GM18505 (cell line): ENCODE data around the gene TSPAN7.

ENCODE experiments used
- ATAC-seq: cut with Tn5 transposase; IDR thresholded peaks from one replicate; pipeline ENCODE4 v1.9.1; 2021; ENCODE audit not compliant: unreplicated experiment
- POLR2A ChIP-seq: IDR thresholded peaks from 4 replicates; pipeline ENCODE4 v1.6.1; 2011; ENCODE audit warnings: borderline replicate concordance; ENCODE audit not compliant: insufficient read depth, insufficient read length; ENCODE audit errors: extremely low read depth

TSPAN7 gene

DNA sequence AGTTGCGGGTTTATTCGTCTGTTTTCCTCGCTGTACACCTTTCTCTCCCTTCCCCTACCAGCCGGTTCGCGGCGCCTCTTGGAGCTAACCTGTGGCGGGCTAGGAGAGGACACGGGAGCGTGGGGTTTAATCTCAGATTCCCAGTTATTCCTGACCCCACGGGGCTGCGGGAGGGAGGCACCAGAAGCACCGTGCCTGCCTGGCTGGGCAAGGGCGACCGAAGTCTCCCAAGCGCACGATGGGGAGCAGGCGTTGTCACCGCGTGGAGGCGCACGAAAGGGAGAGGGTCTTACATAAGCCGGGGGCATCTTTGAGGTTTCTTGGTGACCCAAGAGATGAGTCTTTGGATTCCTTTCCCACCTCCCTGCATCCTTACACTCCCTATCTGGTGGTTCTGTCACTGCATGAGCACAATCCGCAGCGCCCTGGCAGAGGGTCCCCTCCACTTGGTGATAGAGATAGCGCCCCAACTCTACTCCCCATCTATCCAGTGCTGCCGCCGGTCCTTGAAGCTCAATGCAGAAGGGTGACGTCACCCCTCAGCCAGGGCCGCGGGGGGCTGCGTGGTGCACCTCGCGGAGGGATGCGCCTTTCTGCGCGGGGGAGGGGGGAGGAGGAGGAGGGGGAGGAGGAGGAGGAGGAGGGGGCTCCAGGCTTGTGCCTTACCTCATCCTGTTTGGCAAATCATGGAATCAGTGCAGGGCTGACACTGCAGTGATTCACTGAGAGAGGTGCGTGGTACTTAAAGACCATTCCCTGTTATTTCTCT lies 793 bp downstream of the TSPAN7 start:
- ATAC-seq: no peak

GRCh38 chrX:38563030-38563429 lies 1.7 kb downstream of the TSPAN7 start:
- no peak for TF ChIP-seq POLR2A

More for the DNA sequence above, 793 bp downstream of the TSPAN7 start:
- no peak for TF ChIP-seq POLR2A

DNA sequence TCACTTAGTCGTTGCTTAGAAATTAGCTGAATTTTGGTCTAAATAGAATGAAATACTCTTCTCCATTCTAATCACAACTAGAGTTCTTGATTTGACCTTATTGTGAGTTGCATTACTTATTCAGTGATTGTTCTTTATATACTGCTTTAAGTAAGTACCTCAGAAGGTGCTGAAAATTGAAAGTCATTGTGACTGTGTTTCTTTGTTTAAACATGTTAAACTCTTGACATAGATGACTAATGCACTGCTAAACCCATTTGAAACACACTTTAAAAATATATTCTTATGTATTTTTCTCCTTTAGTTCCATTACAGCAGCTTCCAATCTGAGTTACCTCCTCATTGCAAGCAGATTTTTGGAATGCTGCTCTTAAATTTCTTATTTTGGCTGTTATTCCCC lies 9.1 kb downstream of the TSPAN7 start:
- ATAC-seq: no peak

More at GRCh38 chrX:38563030-38563429, 1.7 kb downstream of the TSPAN7 start:
- no peak for ATAC-seq

GRCh38 chrX:38571058-38571457 lies 9.7 kb downstream of the TSPAN7 start:
- ATAC-seq: no peak
- TF ChIP-seq POLR2A: no peak

More for the DNA sequence above, 9.1 kb downstream of the TSPAN7 start:
- no peak for TF ChIP-seq POLR2A

GRCh38 chrX:38574858-38575257 lies 13.5 kb downstream of the TSPAN7 start:
- ATAC-seq: no peak
- no peak for TF ChIP-seq POLR2A

DNA sequence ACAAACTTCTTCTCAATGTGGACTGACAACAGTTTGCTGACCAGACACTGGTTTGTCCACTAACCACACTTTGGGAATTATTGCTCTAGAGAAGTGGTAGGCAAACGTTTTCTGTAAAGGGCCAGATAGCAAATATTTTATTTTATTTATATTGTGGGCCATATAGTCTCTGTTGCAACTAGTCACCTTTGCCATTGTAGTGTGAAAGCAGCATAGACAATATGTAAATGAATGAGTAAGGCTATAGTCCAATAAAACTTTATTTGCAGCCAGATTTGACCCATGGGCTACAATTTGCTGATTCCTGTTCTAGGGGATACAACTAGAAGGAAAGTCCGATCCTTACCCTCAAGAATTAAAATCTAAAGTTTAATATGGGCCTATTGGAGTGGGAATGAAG lies 14.5 kb downstream of the TSPAN7 start:
- no peak for TF ChIP-seq POLR2A
- no peak for ATAC-seq

DNA sequence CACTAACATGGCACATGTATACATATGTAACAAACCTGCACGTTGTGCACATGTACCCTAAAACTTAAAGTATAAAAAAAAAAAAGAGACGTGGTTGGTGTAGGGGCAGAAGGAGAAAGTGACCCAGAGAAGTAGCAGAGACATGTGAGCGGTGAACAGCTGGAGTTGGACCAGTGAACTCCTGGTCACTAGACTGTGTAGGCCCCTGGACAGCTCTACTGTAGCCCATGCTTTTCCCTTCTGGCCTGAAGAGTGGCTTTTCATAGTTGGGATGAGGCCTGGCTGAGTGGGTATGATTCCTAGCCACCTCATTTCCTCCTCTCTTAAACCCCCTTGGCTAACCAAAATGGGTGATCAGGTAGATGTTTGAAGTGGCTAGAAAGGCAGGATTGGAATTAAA lies 16.4 kb downstream of the TSPAN7 start:
- TF ChIP-seq POLR2A: no peak
- ATAC-seq: no peak

- no peak for ATAC-seq
- TF ChIP-seq POLR2A: no peak
These were observed 16.8 kb downstream of the TSPAN7 start for GRCh38 chrX:38578167-38578566.

DNA sequence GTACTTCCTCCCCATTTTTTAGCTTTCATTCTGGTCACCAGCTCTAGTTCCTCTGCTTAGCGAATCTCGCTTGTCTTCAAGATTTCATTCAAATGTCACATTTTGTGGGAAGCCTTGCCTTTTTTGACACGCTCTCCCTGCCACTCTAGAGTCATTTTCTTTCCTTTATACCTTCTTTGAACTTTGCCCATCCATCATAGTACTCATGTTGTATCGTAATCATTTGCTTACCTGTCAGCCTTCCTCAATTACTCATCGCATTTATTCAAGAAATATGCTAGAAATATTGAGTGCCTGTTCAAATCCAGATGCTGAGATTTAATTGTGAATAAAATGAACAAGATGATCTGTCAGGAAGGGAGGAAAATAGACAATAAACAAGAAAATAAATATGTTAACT lies 21.8 kb downstream of the TSPAN7 start:
- TF ChIP-seq POLR2A: no peak
- ATAC-seq: no peak

GRCh38 chrX:38594434-38594833 lies 33.1 kb downstream of the TSPAN7 start:
- no peak for ATAC-seq
- no peak for TF ChIP-seq POLR2A

- no peak for ATAC-seq
- no peak for TF ChIP-seq POLR2A
These were observed 34.5 kb downstream of the TSPAN7 start for GRCh38 chrX:38595801-38596200.

DNA sequence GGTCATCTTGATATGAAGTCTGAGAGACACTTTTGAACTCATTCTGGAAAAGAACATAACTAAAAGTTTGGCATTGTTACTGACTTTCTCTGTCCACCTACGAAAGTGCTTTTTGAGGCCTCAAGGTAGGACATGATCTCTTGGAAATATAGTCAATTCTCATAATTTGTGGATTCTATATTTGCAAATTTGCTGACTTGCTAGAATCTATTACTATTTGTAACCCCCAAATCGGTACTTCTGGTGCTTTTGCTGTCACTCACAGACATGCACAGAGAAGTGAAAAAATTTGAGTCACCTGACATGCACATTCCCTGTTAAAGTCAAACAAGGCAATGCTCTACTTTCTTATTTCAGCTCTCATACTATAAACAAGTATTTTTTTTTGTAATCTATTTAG lies 35.6 kb downstream of the TSPAN7 start:
- ATAC-seq: no peak
- no peak for TF ChIP-seq POLR2A

DNA sequence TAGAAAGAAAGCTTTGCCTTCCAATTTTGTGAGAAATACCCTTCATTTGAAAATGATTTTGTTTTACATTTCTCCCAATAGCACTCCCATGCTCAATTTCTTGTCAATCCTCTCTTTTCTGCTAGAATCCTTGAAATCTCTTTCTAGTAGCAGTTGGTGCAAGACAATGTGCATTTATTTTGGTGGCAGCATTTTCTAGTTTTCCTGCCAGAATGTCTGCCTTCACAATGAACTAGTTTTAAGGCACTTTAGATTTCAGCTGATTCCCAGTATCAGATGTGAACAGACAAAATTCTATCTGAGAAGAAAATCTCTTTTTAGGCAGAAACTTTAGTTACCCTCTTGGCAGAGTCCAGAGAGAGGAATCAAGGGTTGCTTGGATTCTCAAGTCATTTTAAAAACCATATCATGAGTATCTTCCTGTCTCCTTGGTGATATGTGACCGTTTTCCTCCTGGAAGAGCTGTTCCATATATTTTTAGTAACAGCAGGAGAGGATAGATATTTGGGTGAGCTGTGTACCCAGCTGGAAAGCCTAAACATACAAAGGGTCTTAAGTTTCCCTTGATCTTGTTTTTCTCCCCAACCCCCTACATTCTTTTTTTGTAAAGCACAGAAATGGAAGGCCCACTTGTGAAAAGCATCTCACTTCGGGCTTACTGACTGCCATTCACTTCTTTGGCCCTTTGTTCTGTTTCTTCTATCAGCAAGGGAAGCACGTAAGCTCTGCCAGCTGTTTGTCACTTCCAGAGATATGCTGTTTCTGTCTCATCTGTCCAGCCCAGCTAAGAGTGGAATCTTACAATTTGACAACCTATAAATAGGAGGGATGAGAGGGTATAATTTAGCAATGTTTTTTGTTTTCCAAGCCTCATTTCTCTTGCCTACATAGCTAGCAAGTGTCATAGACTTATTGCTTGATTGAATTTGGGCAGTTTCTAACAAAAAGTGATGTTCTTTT lies 38.7 kb downstream of the TSPAN7 start:
- no peak for TF ChIP-seq POLR2A

More for the DNA sequence above, 38.7 kb downstream of the TSPAN7 start:
- no peak for ATAC-seq
